ENCODE measurements around the gene TRERF1.

- TF ChIP-seq CTCF (IDR thresholded peaks at IDR 0.05) (no peak), POLR2A (IDR thresholded peaks at IDR 0.05) (no peak)
These were observed 98.7 kb downstream of the TRERF1 start for GRCh38 chr6:42352856-42353564.

Data from thyroid gland (tissue), 4 donors.